Astrocyte (in vitro differentiated cells and primary cell): ENCODE data around the gene ACACA. TPM values are rescaled to one million over a fixed set of nuclear protein-coding genes. Genes with fewer than 3 reads are reported as not detected.

ENCODE experiments used
- DNase-seq: peaks from one replicate; pipeline ENCODE4 v3.0.0-alpha.2; 2010; ENCODE audit warnings: low read depth
- FAIRE-seq: peaks from 2 replicates; lab custom pipeline; 2011; peaks lifted over from hg19 to GRCh38; lab: Jason Lieb, UNC
- H2AFZ ChIP-seq: 2 replicates; pipeline ENCODE4 v1.6.0; 2012; ENCODE audit warnings: low read depth, low read length, inconsistent platforms
- H3K27ac ChIP-seq: 2 replicates; pipeline ENCODE4 v1.5.1; 2011; ENCODE audit warnings: low read depth, low read length, inconsistent platforms
- H3K27me3 ChIP-seq: 2 replicates; pipeline ENCODE4 v1.6.0; 2011; ENCODE audit warnings: low read length, inconsistent platforms; ENCODE audit not compliant: insufficient read depth
- H3K36me3 ChIP-seq: 2 replicates; pipeline ENCODE4 v1.5.1; 2011; ENCODE audit warnings: low read length, inconsistent platforms; ENCODE audit not compliant: insufficient read depth
- H3K4me1 ChIP-seq: 2 replicates; pipeline ENCODE4 v1.5.1; 2011; ENCODE audit warnings: low read length, inconsistent platforms; ENCODE audit not compliant: insufficient read depth
- H3K4me2 ChIP-seq: 2 replicates; pipeline ENCODE4 v1.6.0; 2012; ENCODE audit warnings: low read length, inconsistent platforms
- H3K4me3 ChIP-seq: 2 replicates; pipeline ENCODE4 v1.5.1; 2011; ENCODE audit warnings: low read depth, mild to moderate bottlenecking, low read length, inconsistent platforms; ENCODE audit not compliant: insufficient read depth
- H3K79me2 ChIP-seq: 2 replicates; pipeline ENCODE4 v1.6.0; 2012; ENCODE audit warnings: mild to moderate bottlenecking, low read length, inconsistent platforms; ENCODE audit not compliant: insufficient read depth
- H3K9ac ChIP-seq: 2 replicates; pipeline ENCODE4 v1.6.0; 2012; ENCODE audit warnings: mild to moderate bottlenecking, low read length, inconsistent platforms
- H3K9me3 ChIP-seq: 2 replicates; pipeline ENCODE4 v1.5.1; 2012; ENCODE audit warnings: low read depth, mild to moderate bottlenecking, low read length, inconsistent platforms; ENCODE audit not compliant: insufficient read depth
- H4K20me1 ChIP-seq: 2 replicates; pipeline ENCODE4 v1.6.0; 2012; ENCODE audit warnings: low read length, inconsistent platforms; ENCODE audit not compliant: insufficient read depth
- H3K27ac Mint-ChIP-seq: one replicate; pipeline ENCODE4 v1.8.0; 2021; ENCODE audit warnings: mild to moderate bottlenecking, mixed read lengths; ENCODE audit not compliant: unreplicated experiment
- H3K27me3 Mint-ChIP-seq: one replicate; pipeline ENCODE4 v1.8.0; 2021; ENCODE audit warnings: low read depth, mixed read lengths; ENCODE audit not compliant: unreplicated experiment
- H3K36me3 Mint-ChIP-seq: one replicate; pipeline ENCODE4 v1.8.0; 2021; ENCODE audit warnings: low read depth, mixed read lengths; ENCODE audit not compliant: unreplicated experiment
- H3K4me1 Mint-ChIP-seq: one replicate; pipeline ENCODE4 v1.8.0; 2021; ENCODE audit warnings: low read depth, mixed read lengths; ENCODE audit not compliant: unreplicated experiment
- H3K4me3 Mint-ChIP-seq: one replicate; pipeline ENCODE4 v1.8.0; 2021; ENCODE audit warnings: mild to moderate bottlenecking, moderate library complexity, mixed read lengths; ENCODE audit not compliant: unreplicated experiment
- H3K9me3 Mint-ChIP-seq: one replicate; pipeline ENCODE4 v1.8.0; 2021; ENCODE audit warnings: mild to moderate bottlenecking, mixed read lengths; ENCODE audit not compliant: unreplicated experiment
- EZH2 ChIP-seq: IDR thresholded peaks from 2 replicates; pipeline ENCODE4 v1.6.1; 2012; ENCODE audit warnings: mild to moderate bottlenecking, low read length, inconsistent platforms; ENCODE audit not compliant: insufficient read depth
- total RNA-seq: library from RNA; stranded (reverse); gene quantifications from 2 replicates; pipeline ENCODE4 v1.2.1, GENCODE V29; 2021
- TF ChIP-seq, protein P1 (sequence below): IDR thresholded peaks from 2 replicates; pipeline ENCODE4 v1.5.1; 2011; ENCODE audit warnings: low read depth, mild to moderate bottlenecking, inconsistent platforms, low read length, moderate library complexity; ENCODE audit not compliant: insufficient read depth

ACACA gene
- total RNA-seq, 1 donor from 2014 or later, result 88.3 TPM

DNA sequence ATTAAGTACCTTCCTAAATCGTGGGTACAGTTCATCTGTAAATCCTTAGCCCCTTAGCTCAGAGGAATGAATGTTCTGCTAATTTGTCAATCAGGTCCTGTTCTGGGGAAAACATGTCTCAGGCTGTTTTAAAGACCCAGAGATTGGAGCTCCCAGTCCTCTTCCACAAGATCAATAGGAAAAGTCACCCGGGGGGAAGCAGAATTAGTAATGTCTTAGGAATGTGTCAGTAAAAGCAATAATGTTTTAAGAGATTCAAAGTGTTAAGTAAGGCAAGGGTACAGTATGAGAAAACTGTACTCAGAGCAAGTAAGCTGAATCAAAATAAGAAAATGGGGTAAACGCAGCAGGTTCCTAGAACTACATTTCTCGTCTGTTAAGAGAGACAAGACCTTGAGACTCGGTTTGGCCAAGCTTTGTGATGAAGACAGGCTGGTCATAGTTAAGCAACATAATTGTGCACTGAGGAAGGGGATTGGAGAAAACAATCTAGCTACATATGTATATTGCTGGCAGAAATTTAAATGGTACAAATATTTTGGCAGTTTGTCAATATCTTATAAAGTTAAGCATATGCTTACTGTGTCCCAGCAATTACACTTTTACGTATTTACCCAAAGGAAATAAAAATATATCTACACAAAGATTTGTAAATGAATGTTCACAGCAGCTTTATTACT, 223.7 kb downstream of the ACACA start:
- DNase-seq (peak; percentile 37), FAIRE-seq (no peak)
- Mint-ChIP-seq H3K27me3 (no peaks in the 10 kb centered on the region), H3K27ac (no peak overlapping the region), H3K4me1 (peaks cover 25% of the 10 kb centered on the region), H3K36me3 (peaks cover 3% of the 10 kb centered on the region), H3K4me3 (peak overlapping the region; percentile 2), H3K9me3 (no peaks in the 10 kb centered on the region)
- peaks cover 13% of the 10 kb centered on the region for H3K36me3 ChIP-seq
- H3K79me2 ChIP-seq, result no peaks in the 10 kb centered on the region
- H2AFZ ChIP-seq, result no peak overlapping the region
- H3K9me3 ChIP-seq, result no peaks in the 10 kb centered on the region
- no peak overlapping the region for H3K27ac ChIP-seq
- H3K4me2 ChIP-seq, result peak overlapping the region; percentile 45
- H3K9ac ChIP-seq, result no peak overlapping the region
- H3K4me3 ChIP-seq, result no peak overlapping the region
- TF ChIP-seq EZH2, result no peak
- TF ChIP-seq, protein P1, sequence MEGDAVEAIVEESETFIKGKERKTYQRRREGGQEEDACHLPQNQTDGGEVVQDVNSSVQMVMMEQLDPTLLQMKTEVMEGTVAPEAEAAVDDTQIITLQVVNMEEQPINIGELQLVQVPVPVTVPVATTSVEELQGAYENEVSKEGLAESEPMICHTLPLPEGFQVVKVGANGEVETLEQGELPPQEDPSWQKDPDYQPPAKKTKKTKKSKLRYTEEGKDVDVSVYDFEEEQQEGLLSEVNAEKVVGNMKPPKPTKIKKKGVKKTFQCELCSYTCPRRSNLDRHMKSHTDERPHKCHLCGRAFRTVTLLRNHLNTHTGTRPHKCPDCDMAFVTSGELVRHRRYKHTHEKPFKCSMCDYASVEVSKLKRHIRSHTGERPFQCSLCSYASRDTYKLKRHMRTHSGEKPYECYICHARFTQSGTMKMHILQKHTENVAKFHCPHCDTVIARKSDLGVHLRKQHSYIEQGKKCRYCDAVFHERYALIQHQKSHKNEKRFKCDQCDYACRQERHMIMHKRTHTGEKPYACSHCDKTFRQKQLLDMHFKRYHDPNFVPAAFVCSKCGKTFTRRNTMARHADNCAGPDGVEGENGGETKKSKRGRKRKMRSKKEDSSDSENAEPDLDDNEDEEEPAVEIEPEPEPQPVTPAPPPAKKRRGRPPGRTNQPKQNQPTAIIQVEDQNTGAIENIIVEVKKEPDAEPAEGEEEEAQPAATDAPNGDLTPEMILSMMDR, result no peak
- H3K27me3 ChIP-seq, result no peaks in the 10 kb centered on the region
- H4K20me1 ChIP-seq, result no peaks in the 10 kb centered on the region
- H3K4me1 ChIP-seq, result peaks cover 18% of the 10 kb centered on the region

DNA sequence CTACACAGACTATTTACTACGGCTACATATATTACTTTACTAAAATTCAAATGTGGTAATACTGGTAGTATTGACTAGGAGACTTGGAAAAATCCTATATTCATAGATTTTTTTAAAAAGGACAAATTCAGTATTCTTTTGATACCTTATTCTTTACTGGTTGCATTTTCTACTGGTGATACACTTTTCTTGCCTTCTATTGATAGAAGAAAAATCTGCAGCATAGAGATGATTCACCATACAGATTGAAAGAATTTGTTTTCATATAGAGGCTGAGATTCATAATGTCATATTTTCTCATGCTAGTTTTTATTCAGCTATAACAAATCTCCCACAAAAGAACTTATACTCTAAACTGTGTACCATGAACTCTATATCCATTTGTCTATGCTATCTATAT, 226.3 kb downstream of the ACACA start:
- H3K9me3 Mint-ChIP-seq, result no peaks in the 10 kb centered on the region
- H3K4me3 ChIP-seq, result no peak overlapping the region
- H3K9me3 ChIP-seq, result no peaks in the 10 kb centered on the region
- H2AFZ ChIP-seq, result no peak overlapping the region
- H4K20me1 ChIP-seq, result no peaks in the 10 kb centered on the region
- no peaks in the 10 kb centered on the region for H3K79me2 ChIP-seq
- H3K4me1 Mint-ChIP-seq, result peaks cover 38% of the 10 kb centered on the region
- H3K4me3 Mint-ChIP-seq, result no peak overlapping the region
- H3K4me2 ChIP-seq, result peak overlapping the region; percentile 55
- H3K4me1 ChIP-seq, result peaks cover 32% of the 10 kb centered on the region
- H3K27ac ChIP-seq, result peak overlapping the region; percentile 81
- TF ChIP-seq EZH2, result no peak
- TF ChIP-seq, protein P1, result no peak
- H3K36me3 Mint-ChIP-seq, result peaks cover 4% of the 10 kb centered on the region
- H3K36me3 ChIP-seq, result peaks cover 3% of the 10 kb centered on the region
- DNase-seq (no peak), FAIRE-seq (no peak)
- no peaks in the 10 kb centered on the region for H3K27me3 Mint-ChIP-seq
- no peaks in the 10 kb centered on the region for H3K27me3 ChIP-seq
- H3K9ac ChIP-seq, result peak overlapping the region; percentile 11
- H3K27ac Mint-ChIP-seq, result peak overlapping the region; percentile 8

DNA sequence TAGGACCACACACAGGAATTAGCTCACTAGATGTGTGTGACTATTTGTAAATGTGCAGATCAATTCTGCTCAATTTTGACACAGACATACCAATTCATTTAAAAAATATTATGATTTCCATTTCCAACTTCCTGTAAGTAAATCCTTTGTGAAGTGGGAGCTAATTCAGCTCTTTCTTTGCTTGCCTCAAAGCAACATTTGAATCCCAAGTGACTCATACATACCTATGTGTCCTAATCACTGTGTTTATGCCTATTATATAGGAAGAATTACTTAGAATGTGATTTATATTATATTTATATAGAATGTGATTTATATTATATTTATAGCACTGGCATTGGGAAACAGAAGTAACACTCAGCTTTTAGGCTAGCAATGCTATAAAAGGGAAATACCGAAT, 226.7 kb downstream of the ACACA start:
- H3K4me3 Mint-ChIP-seq, result peak overlapping the region; percentile 4
- no peak for TF ChIP-seq EZH2
- TF ChIP-seq, protein P1, result no peak
- Histone ChIP-seq H3K27me3 (no peaks in the 10 kb centered on the region), H3K36me3 (peaks cover 3% of the 10 kb centered on the region), H3K27ac (peak overlapping the region; percentile 81), H3K4me1 (peaks cover 32% of the 10 kb centered on the region), H3K79me2 (no peaks in the 10 kb centered on the region), H3K9me3 (no peaks in the 10 kb centered on the region), H2AFZ (no peak overlapping the region), H3K9ac (peak overlapping the region; percentile 44), H3K4me3 (no peak overlapping the region), H4K20me1 (no peaks in the 10 kb centered on the region), H3K4me2 (peak overlapping the region; percentile 55)
- DNase-seq (peak; percentile 76), FAIRE-seq (no peak)
- H3K36me3 Mint-ChIP-seq, result peaks cover 4% of the 10 kb centered on the region
- no peaks in the 10 kb centered on the region for H3K9me3 Mint-ChIP-seq
- no peaks in the 10 kb centered on the region for H3K27me3 Mint-ChIP-seq
- H3K27ac Mint-ChIP-seq, result peak overlapping the region; percentile 91
- H3K4me1 Mint-ChIP-seq, result peaks cover 38% of the 10 kb centered on the region
